Measurements from ENCODE around the gene LRCH3. TPM values are rescaled to one million over a fixed set of nuclear protein-coding genes. Genes with fewer than 3 reads are reported as not detected.

LRCH3 gene
- polyA plus RNA-seq, 1 donor from 2014 or later, result 41.4 TPM

Small RNA genes lying within 50 kb of the gene (small RNA-seq; reads per million reads assigned to genes)
- 0 reads per million in 3 experiments for gene RNU6-858P

Other genes starting within 250 kb of the LRCH3 start
- 12.9 and 14.7 TPM in 2 replicates for gene BDH1, start 235.3 kb upstream of the LRCH3 start, polyA plus RNA-seq
- gene RUBCN, start 54.4 kb upstream of the LRCH3 start, polyA plus RNA-seq, result 16.1 and 22.8 TPM in 2 replicates
- 74.7 and 87.0 TPM in 2 replicates for gene FYTTD1, start 41.4 kb upstream of the LRCH3 start, polyA plus RNA-seq
- 1,126 and 1,553 TPM in 2 replicates for gene RPL35A, start 158.9 kb downstream of the LRCH3 start, polyA plus RNA-seq
- gene LMLN, start 169.0 kb downstream of the LRCH3 start, polyA plus RNA-seq, result 3.1 and 6.9 TPM in 2 replicates

All from neural cell (in vitro differentiated cells).